GM12892 (cell line): Measurements from ENCODE around the gene HDGFL2. TPM values are rescaled to one million over a fixed set of nuclear protein-coding genes. Genes with fewer than 3 reads are reported as not detected.

Source experiments
- DNase-seq: peaks from one replicate; pipeline ENCODE4 v3.0.0; 2011; ENCODE audit not compliant: insufficient read length
- FAIRE-seq: peaks from 2 replicates; lab custom pipeline; 2011; peaks lifted over from hg19 to GRCh38; lab: Jason Lieb, UNC
- POLR2A ChIP-seq: IDR thresholded peaks from 2 replicates; pipeline ENCODE4 v1.6.1; 2011; ENCODE audit warnings: low read depth, low read length, control low read depth
- POLR2AphosphoS5 ChIP-seq: IDR thresholded peaks from 2 replicates; pipeline ENCODE4 v1.6.1; 2011; ENCODE audit warnings: low read depth, low read length, control low read depth
- TAF1 ChIP-seq: IDR thresholded peaks from 2 replicates; pipeline ENCODE4 v1.6.1; 2011; ENCODE audit warnings: low read depth, mild to moderate bottlenecking, control low read depth, low read length, borderline replicate concordance
- polyA plus RNA-seq: library from polyadenylated mRNA; unstranded; fragments of >200 nt; gene quantifications from one replicate; pipeline ENCODE4 v1.2.1, GENCODE V29; 2012; ENCODE audit warnings: missing spikeins, inconsistent platforms; ENCODE audit not compliant: missing spikeins

HDGFL2 gene
- 15.9 TPM for polyA plus RNA-seq

GRCh38 chr19:4472174-4472974 is at the start of gene HDGFL2:
Gene HDGFL2, plus strand, starts transcription at chr19:4472297. Its CDS starts 54 bp downstream, at chr19:4472351.
- TF ChIP-seq TAF1: no peak
- peak; percentile 33; the same call in 1 of the 2 replicates for TF ChIP-seq POLR2A
- peak; percentile 22 for DNase-seq
- no peak for FAIRE-seq

- FAIRE-seq (no peak), DNase-seq (no peak)
- no peak for TF ChIP-seq TAF1
- no peak for TF ChIP-seq POLR2A
- TF ChIP-seq POLR2AphosphoS5: no peak
These were observed 48.5 kb upstream of the HDGFL2 start for GRCh38 chr19:4423416-4424126.

- no peak for FAIRE-seq
- no peak for DNase-seq
These were observed 46.6 kb upstream of the HDGFL2 start for GRCh38 chr19:4425537-4425936.

GRCh38 chr19:4428326-4428975 is 43.6 kb upstream of the HDGFL2 start:
- no peak for FAIRE-seq
- TF ChIP-seq POLR2A (no peak), TAF1 (no peak), POLR2AphosphoS5 (no peak; the same call in 1 of the 2 replicates)
- no peak for DNase-seq

More at GRCh38 chr19:4425537-4425936, 46.6 kb upstream of the HDGFL2 start:
- TF ChIP-seq TAF1 (no peak), POLR2AphosphoS5 (no peak), POLR2A (no peak)

- FAIRE-seq: no peak
- no peak for DNase-seq
- TF ChIP-seq POLR2AphosphoS5 (no peak), POLR2A (no peak), TAF1 (no peak)
These were observed 42.8 kb upstream of the HDGFL2 start for GRCh38 chr19:4429256-4429655.

- DNase-seq (no peak), FAIRE-seq (no peak)
- TF ChIP-seq TAF1: no peak
- no peak for TF ChIP-seq POLR2AphosphoS5
- TF ChIP-seq POLR2A: no peak
These were observed 42.3 kb upstream of the HDGFL2 start for GRCh38 chr19:4429771-4430171.

GRCh38 chr19:4430760-4431159 is 41.3 kb upstream of the HDGFL2 start:
- no peak for TF ChIP-seq POLR2AphosphoS5
- no peak for TF ChIP-seq TAF1
- no peak for TF ChIP-seq POLR2A
- no peak for DNase-seq
- peak; percentile 62 for FAIRE-seq

- TF ChIP-seq TAF1 (no peak), POLR2A (peak; percentile 3; the same call in 1 of the 2 replicates), POLR2AphosphoS5 (no peak)
- FAIRE-seq (no peak), DNase-seq (no peak)
These were observed 40.8 kb upstream of the HDGFL2 start for GRCh38 chr19:4431296-4431695.

- DNase-seq (no peak), FAIRE-seq (peak; percentile 89)
- TF ChIP-seq POLR2A (peak; percentile 39; the same call in 1 of the 2 replicates), POLR2AphosphoS5 (peak; percentile 13; the same call in 1 of the 2 replicates), TAF1 (0 out of 2 replicates have a peak, but pooled peaks have one; percentile 21)
These were observed 40.1 kb upstream of the HDGFL2 start for GRCh38 chr19:4431808-4432674.

GRCh38 chr19:4432918-4433506 is 39.1 kb upstream of the HDGFL2 start:
- no peak for TF ChIP-seq POLR2A
- TF ChIP-seq POLR2AphosphoS5: no peak
- TF ChIP-seq TAF1: no peak
- no peak for FAIRE-seq
- DNase-seq: no peak
